OCI-LY3 (cell line): ENCODE measurements around the gene GRAMD4.

Experiments
- EZH2phosphoT487 ChIP-seq: fragments of 200-600 bp; shearing (Covaris generic); IDR thresholded peaks from 2 replicates; pipeline ENCODE4 v1.6.1; 2018; ENCODE audit warnings: antibody characterized with exemption, mixed run types, low read depth
- TF ChIP-seq, protein P1 (sequence below): fragments of 200-600, 300-600 bp; sonication (generic); IDR thresholded peaks from 2 replicates; pipeline ENCODE4 v1.5.1; 2014; ENCODE audit warnings: antibody characterized with exemption, low read length, low read depth

DNA sequence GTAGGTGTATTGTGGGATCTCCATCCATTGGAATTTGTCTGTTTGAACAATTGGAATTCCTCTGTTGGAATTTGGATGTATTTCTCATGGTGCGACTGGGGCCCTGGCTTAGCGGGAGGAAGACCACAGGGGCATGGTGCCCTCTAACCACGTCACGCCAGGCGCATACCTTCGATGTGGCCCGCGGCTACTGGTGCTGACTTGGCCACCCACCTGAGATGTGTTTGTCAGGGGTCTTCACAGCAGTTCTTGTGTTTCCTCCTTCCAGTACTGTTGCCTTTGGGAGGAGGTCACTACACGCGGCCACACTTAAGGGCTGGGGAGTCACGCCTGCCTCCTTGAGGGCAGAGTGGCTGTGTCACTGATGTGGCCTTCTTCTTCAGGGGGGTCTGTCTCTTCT is 36.6 kb upstream of the GRAMD4 start:
- no peak for TF ChIP-seq EZH2phosphoT487
- TF ChIP-seq, protein P1, sequence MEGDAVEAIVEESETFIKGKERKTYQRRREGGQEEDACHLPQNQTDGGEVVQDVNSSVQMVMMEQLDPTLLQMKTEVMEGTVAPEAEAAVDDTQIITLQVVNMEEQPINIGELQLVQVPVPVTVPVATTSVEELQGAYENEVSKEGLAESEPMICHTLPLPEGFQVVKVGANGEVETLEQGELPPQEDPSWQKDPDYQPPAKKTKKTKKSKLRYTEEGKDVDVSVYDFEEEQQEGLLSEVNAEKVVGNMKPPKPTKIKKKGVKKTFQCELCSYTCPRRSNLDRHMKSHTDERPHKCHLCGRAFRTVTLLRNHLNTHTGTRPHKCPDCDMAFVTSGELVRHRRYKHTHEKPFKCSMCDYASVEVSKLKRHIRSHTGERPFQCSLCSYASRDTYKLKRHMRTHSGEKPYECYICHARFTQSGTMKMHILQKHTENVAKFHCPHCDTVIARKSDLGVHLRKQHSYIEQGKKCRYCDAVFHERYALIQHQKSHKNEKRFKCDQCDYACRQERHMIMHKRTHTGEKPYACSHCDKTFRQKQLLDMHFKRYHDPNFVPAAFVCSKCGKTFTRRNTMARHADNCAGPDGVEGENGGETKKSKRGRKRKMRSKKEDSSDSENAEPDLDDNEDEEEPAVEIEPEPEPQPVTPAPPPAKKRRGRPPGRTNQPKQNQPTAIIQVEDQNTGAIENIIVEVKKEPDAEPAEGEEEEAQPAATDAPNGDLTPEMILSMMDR: no peak
